IMR-90 (cell line): ENCODE measurements around the gene CCNDBP1. TPM values are rescaled to one million over a fixed set of nuclear protein-coding genes. Genes with fewer than 3 reads are reported as not detected.

Source experiments
- ATAC-seq: fragments of 200-7000 bp; cut with Tn5 transposase; 2 replicates; pipeline ENCODE4 v1.9.1; 2020; ENCODE audit warnings: low read depth, mild to moderate bottlenecking, moderate library complexity
- BruUV-seq: library from RNA; stranded (reverse); fragments of 400-500 nt; replicated peaks from 2 replicates; lab custom pipeline; 2021; lab: Mats Ljungman, UMichigan
- CTCF ChIA-PET: fragments of 300-600 bp; formaldehyde crosslinking; extraction: SDS; loops from one replicate; lab custom pipeline; 2021; ENCODE audit warnings: antibody characterized with exemption; lab: Yijun Ruan, JAX
- POLR2A ChIA-PET: fragments of 300-600 bp; sonication (Branson Sonifier 250); formaldehyde crosslinking; loops from one replicate; lab custom pipeline; 2022; ENCODE audit warnings: antibody characterized with exemption; ENCODE audit not compliant: unreplicated experiment; lab: Charles Lee
- DNase-seq: peaks from one replicate; pipeline ENCODE4 v3.0.0; 2013
- H2AFZ ChIP-seq: replicated peaks from 2 replicates; pipeline ENCODE3; 2013; ENCODE audit warnings: low read length, mild to moderate bottlenecking; ENCODE audit not compliant: poor library complexity
- H2AK5ac ChIP-seq: 2 replicates; pipeline ENCODE4 v1.6.1; 2013; ENCODE audit warnings: low read depth, low read length, inconsistent platforms
- H2AK9ac ChIP-seq: replicated peaks from 2 replicates; pipeline ENCODE3; 2013; ENCODE audit warnings: mild to moderate bottlenecking, low read depth, low read length, moderate library complexity; ENCODE audit not compliant: poor library complexity
- H2BK120ac ChIP-seq: 2 replicates; pipeline ENCODE4 v1.6.1; 2013; ENCODE audit warnings: low read depth, low read length, inconsistent platforms
- H2BK15ac ChIP-seq: 3 replicates; pipeline ENCODE4 v1.6.1; 2013; ENCODE audit warnings: low read depth, low read length, inconsistent platforms
- H2BK20ac ChIP-seq: 2 replicates; pipeline ENCODE4 v1.6.1; 2013; ENCODE audit warnings: low read depth, mild to moderate bottlenecking, inconsistent platforms, low read length, moderate library complexity
- H2BK5ac ChIP-seq: 2 replicates; pipeline ENCODE4 v1.6.1; 2013; ENCODE audit warnings: mild to moderate bottlenecking, low read depth, low read length, inconsistent platforms; ENCODE audit not compliant: poor library complexity, severe bottlenecking
- H3K14ac ChIP-seq: replicated peaks from 2 replicates; pipeline ENCODE4 v1.6.1; 2013; ENCODE audit warnings: low read depth, low read length, inconsistent platforms
- H3K18ac ChIP-seq: 2 replicates; pipeline ENCODE4 v1.6.1; 2013; ENCODE audit warnings: low read depth, low read length, control low read depth
- H3K23ac ChIP-seq: 2 replicates; pipeline ENCODE4 v1.6.1; 2013; ENCODE audit warnings: low read depth, low read length, inconsistent platforms
- H3K27ac ChIP-seq: 2 replicates; pipeline ENCODE4 v1.5.1; 2013; ENCODE audit warnings: mild to moderate bottlenecking, control low read depth, low read length; ENCODE audit not compliant: insufficient read depth
- H3K27me3 ChIP-seq: 2 replicates; pipeline ENCODE4 v1.6.1; 2013; ENCODE audit warnings: low read length; ENCODE audit not compliant: control insufficient read depth, insufficient read depth
- H3K36me3 ChIP-seq: 2 replicates; pipeline ENCODE4 v1.6.1; 2013; ENCODE audit warnings: low read length, mixed read lengths; ENCODE audit not compliant: control insufficient read depth, insufficient read depth
- H3K4ac ChIP-seq: 2 replicates; pipeline ENCODE4 v1.6.1; 2013; ENCODE audit warnings: low read depth, low read length, inconsistent platforms
- H3K4me1 ChIP-seq: 2 replicates; pipeline ENCODE4 v1.6.1; 2013; ENCODE audit warnings: low read length, mixed read lengths; ENCODE audit not compliant: control insufficient read depth, insufficient read depth
- H3K4me2 ChIP-seq: 2 replicates; pipeline ENCODE4 v1.6.1; 2013; ENCODE audit warnings: low read depth, mild to moderate bottlenecking, control low read depth, low read length, moderate library complexity
- H3K4me3 ChIP-seq: 2 replicates; pipeline ENCODE4 v1.5.1; 2013; ENCODE audit warnings: low read depth, mild to moderate bottlenecking, control low read depth, low read length, moderate library complexity; ENCODE audit not compliant: insufficient read depth
- H3K56ac ChIP-seq: 2 replicates; pipeline ENCODE4 v1.6.1; 2013; ENCODE audit warnings: low read length, inconsistent platforms; ENCODE audit not compliant: insufficient read depth; ENCODE audit errors: extremely low read depth
- H3K79me1 ChIP-seq, 2 experiments: 2 replicates each; pipeline ENCODE4 v1.6.1; 2013; ENCODE audit warnings: low read length in 2 of 2, inconsistent platforms in 1 of 2, low read depth in 1 of 2
- H3K9ac ChIP-seq: 2 replicates; pipeline ENCODE4 v1.6.1; 2013; ENCODE audit warnings: low read depth, low read length, control low read depth
- H3K9me1 ChIP-seq: 2 replicates; pipeline ENCODE4 v1.6.1; 2013; ENCODE audit warnings: low read length, inconsistent platforms; ENCODE audit not compliant: insufficient read depth
- H3K9me3 ChIP-seq: 2 replicates; pipeline ENCODE4 v1.6.1; 2013; ENCODE audit warnings: low read length; ENCODE audit not compliant: control insufficient read depth, insufficient read depth
- H4K20me1 ChIP-seq: 2 replicates; pipeline ENCODE4 v1.6.1; 2013; ENCODE audit warnings: low read length, inconsistent platforms; ENCODE audit not compliant: insufficient read depth
- H4K5ac ChIP-seq: 2 replicates; pipeline ENCODE4 v1.6.1; 2013; ENCODE audit warnings: mild to moderate bottlenecking, low read depth, low read length, control low read depth
- H4K8ac ChIP-seq, 2 experiments: 2 replicates each; pipeline ENCODE4 v1.6.1; 2013; ENCODE audit warnings: low read depth in 2 of 2, low read length in 2 of 2, control low read depth in 1 of 2, inconsistent platforms in 1 of 2
- H4K91ac ChIP-seq: 2 replicates; pipeline ENCODE4 v1.6.1; 2013; ENCODE audit warnings: low read depth, low read length, inconsistent platforms; ENCODE audit not compliant: insufficient read depth
- FOS ChIP-seq: fragments of 150-350 bp; IDR thresholded peaks from 2 replicates; pipeline ENCODE4 v1.6.1; 2016; ENCODE audit warnings: low read depth, low read length
- MAFK ChIP-seq: IDR thresholded peaks from 2 replicates; pipeline ENCODE4 v1.6.1; 2012; ENCODE audit warnings: low read depth, low read length, improper control_type of control experiment
- NFE2L2 ChIP-seq: fragments of 150-350 bp; IDR thresholded peaks from 2 replicates; pipeline ENCODE4 v1.6.1; 2016; ENCODE audit warnings: low read depth, mild to moderate bottlenecking, low read length
- POLR2A ChIP-seq: IDR thresholded peaks from 2 replicates; pipeline ENCODE4 v1.6.1; 2012; ENCODE audit warnings: mild to moderate bottlenecking, low read depth, low read length
- RAD21 ChIP-seq: IDR thresholded peaks from 2 replicates; pipeline ENCODE4 v1.6.1; 2012; ENCODE audit warnings: low read length, improper control_type of control experiment
- WGBS, 2 experiments: methylation state at CpG; one replicate each; pipeline versions ENCODE4 v1.1.5 to v1.1.7; 2013; ENCODE audit warnings: missing lambda C conversion rate in 2 of 2; ENCODE audit not compliant: insufficient read length in 1 of 2; ENCODE audit errors: extremely low coverage in 2 of 2; 5-methylcytosine and 5-hydroxymethylcytosine counted together
- dilution Hi-C: fragments of 300-500 bp; cut with HindIII; formaldehyde crosslinking; loops from one replicate; pipeline ENCODE4 v1.14.3; 2018; ENCODE audit warnings: low sequenced_read_pairs; ENCODE audit not compliant: unreplicated experiment
- in situ Hi-C: fragments of 300-500 bp; cut with MboI; formaldehyde crosslinking; loops from 3 replicates; pipeline ENCODE4 v1.14.3; 2019; ENCODE audit warnings: low sequenced_read_pairs, inconsistent platforms, mixed read lengths
- intact Hi-C: fragments of 100-400 bp; cut with micrococcal nuclease; formaldehyde crosslinking; loops from 2 replicates; pipeline ENCODE4 v1.10.0; 2022
- polyA plus RNA-seq, 3 experiments: library from polyadenylated mRNA; depleted of rRNA; stranded (reverse); fragments of >200 nt; gene quantifications; 2 replicates each; pipeline ENCODE4 v1.2.3, GENCODE V29; 2012; ENCODE audit warnings: low replicate concordance in 1 of 3
- total RNA-seq: library from RNA; depleted of rRNA; stranded (reverse); fragments of >200 nt; gene quantifications from 2 replicates; pipeline ENCODE4 v1.2.3, GENCODE V29; 2012
- TF ChIP-seq, protein P1 (sequence below): fragments of 150-350 bp; IDR thresholded peaks from 2 replicates; pipeline ENCODE4 v1.6.1; 2017; ENCODE audit warnings: mild to moderate bottlenecking, antibody characterized with exemption, low read length, low read depth

Gene CCNDBP1
- total and polyA plus RNA-seq, 2 of the 4 experiments (the other 2 are of a cell fraction) = 34.9 to 40.3 TPM

- TF ChIP-seq MAFK (no peak), POLR2A (no peak), NFE2L2 (no peak)
Observed at GRCh38 chr15:43168192-43169107, 16.8 kb upstream of the CCNDBP1 start (continued).

DNA sequence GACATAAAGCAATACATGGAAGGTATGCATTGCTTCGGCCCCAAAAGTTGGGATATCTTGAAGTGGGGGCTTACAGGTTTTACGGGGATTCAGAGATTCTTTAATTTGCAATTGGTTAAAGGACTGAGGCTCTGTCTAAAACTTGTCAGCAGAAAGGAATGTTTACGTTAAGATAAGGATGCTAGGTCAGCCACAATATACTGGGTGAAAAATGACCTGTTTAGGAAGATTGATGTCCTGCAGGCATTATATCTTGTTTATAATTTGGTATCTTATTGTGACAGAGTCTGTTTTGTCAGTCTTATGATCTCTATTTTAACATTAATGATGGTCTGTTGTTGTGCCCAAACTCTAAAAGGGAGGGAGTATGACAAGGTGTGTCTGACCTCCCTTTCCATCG lies 15.3 kb upstream of the CCNDBP1 start:
- ATAC-seq = peak; percentile 42; the same call in 1 of the 2 replicates
- TF ChIP-seq RAD21 = no peak
- TF ChIP-seq, protein P1, sequence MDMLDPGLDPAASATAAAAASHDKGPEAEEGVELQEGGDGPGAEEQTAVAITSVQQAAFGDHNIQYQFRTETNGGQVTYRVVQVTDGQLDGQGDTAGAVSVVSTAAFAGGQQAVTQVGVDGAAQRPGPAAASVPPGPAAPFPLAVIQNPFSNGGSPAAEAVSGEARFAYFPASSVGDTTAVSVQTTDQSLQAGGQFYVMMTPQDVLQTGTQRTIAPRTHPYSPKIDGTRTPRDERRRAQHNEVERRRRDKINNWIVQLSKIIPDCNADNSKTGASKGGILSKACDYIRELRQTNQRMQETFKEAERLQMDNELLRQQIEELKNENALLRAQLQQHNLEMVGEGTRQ = no peak
- no peak for TF ChIP-seq FOS

More for the DNA sequence above, 15.3 kb upstream of the CCNDBP1 start:
- H3K36me3 ChIP-seq = peaks cover 4% of the 10 kb centered on the region
- H2BK120ac ChIP-seq = no peak overlapping the region
- H3K9me3 ChIP-seq = no peaks in the 10 kb centered on the region
- H3K18ac ChIP-seq = no peak overlapping the region
- in situ Hi-C loops (no loop called here), intact Hi-C loops (no loop called here), dilution Hi-C loops (no loop called here)
- H3K27ac ChIP-seq = no peak overlapping the region
- 0 out of 4 replicates have a peak, but pooled peaks cover 0 to 3% of the 10 kb centered on the region in 2 experiments for H3K79me1 ChIP-seq
- H4K8ac ChIP-seq = no peak overlapping the region
- H2AK9ac ChIP-seq = no peak overlapping the region
- H2BK15ac ChIP-seq = no peak overlapping the region
- 55% methylated on average over 2 of the region's 4 CpGs; no CpG with 5 or more reads in 1 of the 2 experiments for WGBS, 2 experiments
- no peak overlapping the region for H2BK5ac ChIP-seq
- H2BK20ac ChIP-seq = no peak overlapping the region
- no peak overlapping the region for H3K14ac ChIP-seq
- no peaks in the 10 kb centered on the region for H4K20me1 ChIP-seq
- H3K9ac ChIP-seq = no peak overlapping the region
- H3K27me3 ChIP-seq = no peaks in the 10 kb centered on the region
- no TSS peak for BruUV-seq
- H3K56ac ChIP-seq = no peak overlapping the region
- no peak overlapping the region for H4K91ac ChIP-seq
- H3K4me1 ChIP-seq = peaks cover 6% of the 10 kb centered on the region
- H2AK5ac ChIP-seq = no peak overlapping the region
- peaks cover 7% of the 10 kb centered on the region for H3K9me1 ChIP-seq
- ChIA-PET CTCF (no interaction called here), POLR2A (no interaction called here)
- H3K4me2 ChIP-seq = no peak overlapping the region
- no peak overlapping the region for H3K4me3 ChIP-seq
- H3K23ac ChIP-seq = no peak overlapping the region
- no peak overlapping the region for H4K5ac ChIP-seq
- H2AFZ ChIP-seq = no peak overlapping the region
- no peak overlapping the region for H3K4ac ChIP-seq
- peak; percentile 22 for DNase-seq
